HUES48 (cell line): ENCODE data around the gene NOS1.
"Not testable (repeated sequence)": the region's sequence is repeated elsewhere in the genome, so short reads cannot be mapped to it uniquely, and the experiment has no call there.

ENCODE experiments used
- H3K27ac ChIP-seq: one replicate; pipeline ENCODE4 v1.7.0; 2013; ENCODE audit warnings: low read depth, low read length, inconsistent platforms
- H3K27me3 ChIP-seq: 2 replicates; pipeline ENCODE4 v1.6.1; 2013; ENCODE audit warnings: mild to moderate bottlenecking, low read length; ENCODE audit not compliant: control insufficient read depth, insufficient read depth
- H3K36me3 ChIP-seq: 2 replicates; pipeline ENCODE4 v1.6.1; 2013; ENCODE audit warnings: low read length; ENCODE audit not compliant: control insufficient read depth, insufficient read depth
- H3K4me1 ChIP-seq: 2 replicates; pipeline ENCODE4 v1.6.1; 2013; ENCODE audit warnings: mild to moderate bottlenecking, low read length; ENCODE audit not compliant: control insufficient read depth, insufficient read depth
- H3K4me3 ChIP-seq: 2 replicates; pipeline ENCODE4 v1.5.1; 2013; ENCODE audit warnings: mild to moderate bottlenecking, low read depth, low read length
- H3K9ac ChIP-seq: 2 replicates; pipeline ENCODE4 v1.6.1; 2013; ENCODE audit warnings: mild to moderate bottlenecking, low read depth, low read length, moderate library complexity
- H3K9me3 ChIP-seq: 2 replicates; pipeline ENCODE4 v1.6.1; 2013; ENCODE audit warnings: low read length; ENCODE audit not compliant: control insufficient read depth, insufficient read depth

NOS1 gene

GRCh38 chr12:117192581-117192980 lies 168.8 kb downstream of the NOS1 start:
- H3K4me3 ChIP-seq, H3K36me3 ChIP-seq, H3K27me3 ChIP-seq, H3K9ac ChIP-seq, H3K9me3 ChIP-seq, H3K27ac ChIP-seq, H3K4me1 ChIP-seq: not testable (repeated sequence)

GRCh38 chr12:117192057-117192456 lies 169.4 kb downstream of the NOS1 start:
- H3K9me3 ChIP-seq, result no peaks in the 10 kb centered on the region
- peaks cover 10% of the 10 kb centered on the region for H3K36me3 ChIP-seq
- peaks cover 3% of the 10 kb centered on the region; the same call in 1 of the 2 replicates for H3K27me3 ChIP-seq
- H3K27ac ChIP-seq, result no peak overlapping the region
- peaks cover 6% of the 10 kb centered on the region; the same call in 1 of the 2 replicates for H3K4me1 ChIP-seq
- no peak overlapping the region for H3K9ac ChIP-seq
- no peak overlapping the region for H3K4me3 ChIP-seq

- peak within 1 kb of the TSS; percentile 92 for H3K9ac ChIP-seq
- H3K27me3 ChIP-seq, result peaks cover 3% of the 10 kb centered on the region; the same call in 1 of the 2 replicates
- H3K36me3 ChIP-seq, result peaks cover 24% of the 10 kb centered on the region
- peaks cover 6% of the 10 kb centered on the region; the same call in 1 of the 2 replicates for H3K4me1 ChIP-seq
- peak within 1 kb of the TSS; percentile 99 for H3K4me3 ChIP-seq
- peak within 1 kb of the TSS; percentile 70 for H3K27ac ChIP-seq
- no peaks in the 10 kb centered on the region for H3K9me3 ChIP-seq
These were observed 171.1 kb downstream of the NOS1 start, which contains the start of gene FBXO21 for GRCh38 chr12:117190210-117190781. Gene FBXO21 (minus strand): TSS chr12:117190470. CDS start chr12:117190456, 14 bp downstream.

- H3K4me1 ChIP-seq, result peaks cover 6% of the 10 kb centered on the region; the same call in 1 of the 2 replicates
- no peaks in the 10 kb centered on the region for H3K9me3 ChIP-seq
- peak overlapping the region; percentile 92 for H3K9ac ChIP-seq
- H3K4me3 ChIP-seq, result peak overlapping the region; percentile 99
- peak overlapping the region; percentile 70 for H3K27ac ChIP-seq
- H3K27me3 ChIP-seq, result peaks cover 3% of the 10 kb centered on the region; the same call in 1 of the 2 replicates
- H3K36me3 ChIP-seq, result peaks cover 30% of the 10 kb centered on the region
These were observed 171.7 kb downstream of the NOS1 start for GRCh38 chr12:117189725-117190209.

GRCh38 chr12:117188961-117189724 lies 172.3 kb downstream of the NOS1 start:
- Histone ChIP-seq H3K9ac (peak overlapping the region; percentile 37), H3K4me1 (peaks cover 6% of the 10 kb centered on the region; the same call in 1 of the 2 replicates), H3K9me3 (no peaks in the 10 kb centered on the region), H3K36me3 (peaks cover 36% of the 10 kb centered on the region), H3K27me3 (peaks cover 3% of the 10 kb centered on the region; the same call in 1 of the 2 replicates), H3K4me3 (peak overlapping the region; percentile 99), H3K27ac (peak overlapping the region; percentile 50)

GRCh38 chr12:117188121-117188665 lies 173.2 kb downstream of the NOS1 start:
- H3K4me1 ChIP-seq, result peaks cover 6% of the 10 kb centered on the region; the same call in 1 of the 2 replicates
- peaks cover 3% of the 10 kb centered on the region; the same call in 1 of the 2 replicates for H3K27me3 ChIP-seq
- H3K27ac ChIP-seq, result no peak overlapping the region
- no peaks in the 10 kb centered on the region for H3K9me3 ChIP-seq
- H3K4me3 ChIP-seq, result peak overlapping the region; percentile 99; the same call in 1 of the 2 replicates
- H3K9ac ChIP-seq, result no peak overlapping the region
- peaks cover 44% of the 10 kb centered on the region for H3K36me3 ChIP-seq

- Histone ChIP-seq H3K27me3 (peaks cover 3% of the 10 kb centered on the region; the same call in 1 of the 2 replicates), H3K27ac (no peak overlapping the region), H3K4me1 (peaks cover 6% of the 10 kb centered on the region; the same call in 1 of the 2 replicates), H3K36me3 (peaks cover 50% of the 10 kb centered on the region), H3K9ac (no peak overlapping the region), H3K4me3 (no peak overlapping the region), H3K9me3 (no peaks in the 10 kb centered on the region)
These were observed 174.0 kb downstream of the NOS1 start for GRCh38 chr12:117187421-117187820.

- no peak overlapping the region for H3K27ac ChIP-seq
- H3K4me1 ChIP-seq, result no peaks in the 10 kb centered on the region
- H3K9ac ChIP-seq, result no peak overlapping the region
- H3K9me3 ChIP-seq, result no peaks in the 10 kb centered on the region
- H3K36me3 ChIP-seq, result peaks cover 89% of the 10 kb centered on the region
- no peak overlapping the region for H3K4me3 ChIP-seq
- H3K27me3 ChIP-seq, result no peaks in the 10 kb centered on the region
These were observed 178.6 kb downstream of the NOS1 start for GRCh38 chr12:117182866-117183265.

- H3K27me3 ChIP-seq, H3K27ac ChIP-seq, H3K4me3 ChIP-seq, H3K9ac ChIP-seq, H3K4me1 ChIP-seq, H3K9me3 ChIP-seq: not testable (repeated sequence)
- peaks cover 94% of the 10 kb centered on the region for H3K36me3 ChIP-seq
These were observed 180.0 kb downstream of the NOS1 start for GRCh38 chr12:117181468-117181843.

- no peaks in the 10 kb centered on the region for H3K27me3 ChIP-seq
- H3K27ac ChIP-seq, result no peak overlapping the region
- H3K4me3 ChIP-seq, result no peak overlapping the region
- peaks cover 94% of the 10 kb centered on the region for H3K36me3 ChIP-seq
- no peaks in the 10 kb centered on the region for H3K4me1 ChIP-seq
- H3K9ac ChIP-seq, result no peak overlapping the region
- H3K9me3 ChIP-seq, result no peaks in the 10 kb centered on the region
These were observed 180.5 kb downstream of the NOS1 start for GRCh38 chr12:117180758-117181467.
